ENCODE data around the gene PHEX.

DNA sequence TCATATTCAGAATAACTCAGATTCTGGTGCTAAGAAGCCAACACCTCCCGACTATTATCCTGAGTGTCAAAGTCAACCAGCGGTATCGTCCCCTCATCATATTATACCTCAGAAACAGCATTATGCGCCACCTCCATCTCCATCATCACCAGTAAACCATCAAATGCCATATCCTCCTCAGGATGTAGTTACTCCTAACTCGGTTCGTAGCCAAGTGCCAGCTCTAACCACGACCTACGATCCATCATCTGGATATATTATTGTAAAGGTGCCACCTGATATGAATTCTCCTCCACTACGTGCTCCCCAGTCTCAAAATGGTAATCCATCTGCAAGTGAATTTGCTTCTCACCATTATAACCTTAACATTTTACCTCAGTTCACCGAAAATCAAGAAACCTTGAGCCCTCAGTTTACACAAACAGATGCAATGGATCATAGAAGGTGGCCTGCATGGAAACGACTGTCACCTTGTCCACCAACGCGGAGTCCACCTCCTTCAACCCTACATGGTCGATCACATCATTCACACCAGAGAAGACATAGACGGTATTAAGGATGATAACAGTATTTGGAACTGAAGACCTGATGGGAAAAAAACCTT lies 241.7 kb downstream of the PHEX start:
- TF ChIP-seq POLR2AphosphoS5 (IDR thresholded peaks at IDR 0.05; ENCODE audit: low read depth, low read length) (no peak), SIN3A (IDR thresholded peaks at IDR 0.05; ENCODE audit: borderline replicate concordance, insufficient read depth, low read length) (no peak)
- TF ChIP-seq, protein P1, sequence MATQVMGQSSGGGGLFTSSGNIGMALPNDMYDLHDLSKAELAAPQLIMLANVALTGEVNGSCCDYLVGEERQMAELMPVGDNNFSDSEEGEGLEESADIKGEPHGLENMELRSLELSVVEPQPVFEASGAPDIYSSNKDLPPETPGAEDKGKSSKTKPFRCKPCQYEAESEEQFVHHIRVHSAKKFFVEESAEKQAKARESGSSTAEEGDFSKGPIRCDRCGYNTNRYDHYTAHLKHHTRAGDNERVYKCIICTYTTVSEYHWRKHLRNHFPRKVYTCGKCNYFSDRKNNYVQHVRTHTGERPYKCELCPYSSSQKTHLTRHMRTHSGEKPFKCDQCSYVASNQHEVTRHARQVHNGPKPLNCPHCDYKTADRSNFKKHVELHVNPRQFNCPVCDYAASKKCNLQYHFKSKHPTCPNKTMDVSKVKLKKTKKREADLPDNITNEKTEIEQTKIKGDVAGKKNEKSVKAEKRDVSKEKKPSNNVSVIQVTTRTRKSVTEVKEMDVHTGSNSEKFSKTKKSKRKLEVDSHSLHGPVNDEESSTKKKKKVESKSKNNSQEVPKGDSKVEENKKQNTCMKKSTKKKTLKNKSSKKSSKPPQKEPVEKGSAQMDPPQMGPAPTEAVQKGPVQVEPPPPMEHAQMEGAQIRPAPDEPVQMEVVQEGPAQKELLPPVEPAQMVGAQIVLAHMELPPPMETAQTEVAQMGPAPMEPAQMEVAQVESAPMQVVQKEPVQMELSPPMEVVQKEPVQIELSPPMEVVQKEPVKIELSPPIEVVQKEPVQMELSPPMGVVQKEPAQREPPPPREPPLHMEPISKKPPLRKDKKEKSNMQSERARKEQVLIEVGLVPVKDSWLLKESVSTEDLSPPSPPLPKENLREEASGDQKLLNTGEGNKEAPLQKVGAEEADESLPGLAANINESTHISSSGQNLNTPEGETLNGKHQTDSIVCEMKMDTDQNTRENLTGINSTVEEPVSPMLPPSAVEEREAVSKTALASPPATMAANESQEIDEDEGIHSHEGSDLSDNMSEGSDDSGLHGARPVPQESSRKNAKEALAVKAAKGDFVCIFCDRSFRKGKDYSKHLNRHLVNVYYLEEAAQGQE (IDR thresholded peaks at IDR 0.05; ENCODE audit: insufficient read depth in 1 of 2, low read depth in 2 of 2, low read length in 2 of 2) = no peak
